Uterus (tissue), 4 donors: ENCODE measurements around the gene KCNK10. TPM values are rescaled to one million over a fixed set of nuclear protein-coding genes. Genes with fewer than 3 reads are reported as not detected.

Source experiments
- DNase-seq, 2 donors: peaks; one replicate each; pipeline ENCODE4 v3.0.0-alpha.2; 2019 to 2020
- H3K27ac ChIP-seq, 2 donors: fragments of 200-600 bp; sonication (generic); 1 replicate in 1 of 2; 2 replicates in 1 of 2; pipeline ENCODE4 v1.5.1; 2016 to 2018
- H3K27me3 ChIP-seq, 2 donors: fragments of 200-600 bp; sonication (generic); one replicate each; pipeline ENCODE4 v1.5.1; 2018 to 2019; ENCODE audit warnings: control low read depth in 1 of 2
- H3K36me3 ChIP-seq, 2 donors: fragments of 200-600 bp; sonication (generic); one replicate each; pipeline ENCODE4 v1.5.1; 2019; ENCODE audit warnings: control low read depth in 1 of 2
- H3K4me1 ChIP-seq, 2 donors: fragments of 200-600 bp; sonication (generic); one replicate each; pipeline ENCODE4 v1.5.1; 2018 to 2019; ENCODE audit warnings: control low read depth in 1 of 2
- H3K4me3 ChIP-seq, 2 donors: fragments of 200-600 bp; sonication (generic); 1 replicate in 1 of 2; 2 replicates in 1 of 2; pipeline ENCODE4 v1.5.1; 2018 to 2019; ENCODE audit warnings: mild to moderate bottlenecking in 1 of 2
- H3K9me3 ChIP-seq, 2 donors: fragments of 200-600 bp; sonication (generic); one replicate each; pipeline ENCODE4 v1.5.1; 2019; ENCODE audit warnings: control low read depth in 1 of 2
- POLR2A ChIP-seq, 2 donors: fragments of 450-650 bp; IDR thresholded peaks; one replicate each; pipeline ENCODE4 v1.6.1; 2016; ENCODE audit warnings: antibody characterized with exemption in 2 of 2, mild to moderate bottlenecking in 1 of 2, moderate library complexity in 1 of 2
- intact Hi-C: fragments of 100-400 bp; cut with DNase I; formaldehyde crosslinking; loops from one replicate; pipeline ENCODE4 v1.15.1; 2023; ENCODE audit warnings: low total_unique reads
- total RNA-seq, 4 donors: library from RNA; depleted of rRNA in 3 of 4; stranded (reverse); fragments of >200 nt in 3 of 4; gene quantifications; one replicate each; pipeline versions ENCODE4 v1.1.0 to v1.2.4, GENCODE V29; 2014 to 2023
- TF ChIP-seq, protein P1 (sequence below), 4 experiments: fragments of 200-600 bp in 2 of 4; fragments of 450-650 bp in 2 of 4; sonication (generic) in 2 of 4; IDR thresholded peaks; one replicate each; pipeline ENCODE4 v1.5.1; 2016 to 2019; ENCODE audit warnings: antibody characterized with exemption in 4 of 4, mild to moderate bottlenecking in 2 of 4, moderate library complexity in 1 of 4
- donor health status: DM: yes; HTN: yes; CAD: no.

The KCNK10 gene
- total RNA-seq, 4 donors from 2014 or later = 0.14 TPM; not detected in 3

- no peak overlapping the region for H3K27ac ChIP-seq
- H3K9me3 ChIP-seq = no peaks in the 10 kb centered on the region
- no peaks in the 10 kb centered on the region for H3K4me1 ChIP-seq
- DNase-seq = no peak
- intact Hi-C loops = no loop called here
- no peak overlapping the region for H3K4me3 ChIP-seq
- H3K27me3 ChIP-seq = no peaks in the 10 kb centered on the region
- no peaks in the 10 kb centered on the region for H3K36me3 ChIP-seq
- TF ChIP-seq, protein P1, sequence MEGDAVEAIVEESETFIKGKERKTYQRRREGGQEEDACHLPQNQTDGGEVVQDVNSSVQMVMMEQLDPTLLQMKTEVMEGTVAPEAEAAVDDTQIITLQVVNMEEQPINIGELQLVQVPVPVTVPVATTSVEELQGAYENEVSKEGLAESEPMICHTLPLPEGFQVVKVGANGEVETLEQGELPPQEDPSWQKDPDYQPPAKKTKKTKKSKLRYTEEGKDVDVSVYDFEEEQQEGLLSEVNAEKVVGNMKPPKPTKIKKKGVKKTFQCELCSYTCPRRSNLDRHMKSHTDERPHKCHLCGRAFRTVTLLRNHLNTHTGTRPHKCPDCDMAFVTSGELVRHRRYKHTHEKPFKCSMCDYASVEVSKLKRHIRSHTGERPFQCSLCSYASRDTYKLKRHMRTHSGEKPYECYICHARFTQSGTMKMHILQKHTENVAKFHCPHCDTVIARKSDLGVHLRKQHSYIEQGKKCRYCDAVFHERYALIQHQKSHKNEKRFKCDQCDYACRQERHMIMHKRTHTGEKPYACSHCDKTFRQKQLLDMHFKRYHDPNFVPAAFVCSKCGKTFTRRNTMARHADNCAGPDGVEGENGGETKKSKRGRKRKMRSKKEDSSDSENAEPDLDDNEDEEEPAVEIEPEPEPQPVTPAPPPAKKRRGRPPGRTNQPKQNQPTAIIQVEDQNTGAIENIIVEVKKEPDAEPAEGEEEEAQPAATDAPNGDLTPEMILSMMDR (IDR thresholded peaks at IDR 0.05) = no peak
- no peak for TF ChIP-seq POLR2A (IDR thresholded peaks at IDR 0.05)
Observed at GRCh38 chr14:88225721-88226120, 97.3 kb downstream of the KCNK10 start.

- no peak for DNase-seq
- Histone ChIP-seq H3K4me3 (no peak overlapping the region), H3K4me1 (no peaks in the 10 kb centered on the region), H3K27me3 (no peaks in the 10 kb centered on the region), H3K27ac (no peak overlapping the region), H3K9me3 (no peaks in the 10 kb centered on the region), H3K36me3 (no peaks in the 10 kb centered on the region)
- intact Hi-C loops = no loop called here
- TF ChIP-seq POLR2A (IDR thresholded peaks at IDR 0.05) = no peak
- TF ChIP-seq, protein P1 (IDR thresholded peaks at IDR 0.05) = no peak
Observed at GRCh38 chr14:88218119-88218915, 104.8 kb downstream of the KCNK10 start.

GRCh38 chr14:88212691-88213090 lies 110.4 kb downstream of the KCNK10 start:
- Histone ChIP-seq H3K4me3 (no peak overlapping the region), H3K9me3 (no peaks in the 10 kb centered on the region), H3K27ac (no peak overlapping the region), H3K36me3 (no peaks in the 10 kb centered on the region), H3K27me3 (no peaks in the 10 kb centered on the region), H3K4me1 (no peaks in the 10 kb centered on the region)
- no peak for DNase-seq
- intact Hi-C loops = no loop called here
- no peak for TF ChIP-seq POLR2A (IDR thresholded peaks at IDR 0.05)
- TF ChIP-seq, protein P1 (IDR thresholded peaks at IDR 0.05) = no peak

GRCh38 chr14:88210426-88210825 lies 112.6 kb downstream of the KCNK10 start:
- no peaks in the 10 kb centered on the region for H3K27me3 ChIP-seq
- no peak overlapping the region for H3K27ac ChIP-seq
- H3K4me3 ChIP-seq = no peak overlapping the region
- no peaks in the 10 kb centered on the region for H3K36me3 ChIP-seq
- H3K9me3 ChIP-seq = no peaks in the 10 kb centered on the region
- DNase-seq = no peak
- H3K4me1 ChIP-seq = no peaks in the 10 kb centered on the region
- TF ChIP-seq, protein P1 (IDR thresholded peaks at IDR 0.05) = no peak
- no peak for TF ChIP-seq POLR2A (IDR thresholded peaks at IDR 0.05)
- intact Hi-C loops = no loop called here

- no peak for DNase-seq
Observed at GRCh38 chr14:88209273-88209672, 113.8 kb downstream of the KCNK10 start.

More at GRCh38 chr14:88209273-88209672, 113.8 kb downstream of the KCNK10 start:
- H3K27ac ChIP-seq = no peak overlapping the region
- no peaks in the 10 kb centered on the region for H3K4me1 ChIP-seq
- no peaks in the 10 kb centered on the region for H3K27me3 ChIP-seq
- no peak for TF ChIP-seq POLR2A (IDR thresholded peaks at IDR 0.05)
- TF ChIP-seq, protein P1 (IDR thresholded peaks at IDR 0.05) = no peak
- H3K36me3 ChIP-seq = no peaks in the 10 kb centered on the region
- intact Hi-C loops = no loop called here
- H3K9me3 ChIP-seq = no peaks in the 10 kb centered on the region
- no peak overlapping the region for H3K4me3 ChIP-seq
